ENCODE measurements around the gene TMEM72.

DNA sequence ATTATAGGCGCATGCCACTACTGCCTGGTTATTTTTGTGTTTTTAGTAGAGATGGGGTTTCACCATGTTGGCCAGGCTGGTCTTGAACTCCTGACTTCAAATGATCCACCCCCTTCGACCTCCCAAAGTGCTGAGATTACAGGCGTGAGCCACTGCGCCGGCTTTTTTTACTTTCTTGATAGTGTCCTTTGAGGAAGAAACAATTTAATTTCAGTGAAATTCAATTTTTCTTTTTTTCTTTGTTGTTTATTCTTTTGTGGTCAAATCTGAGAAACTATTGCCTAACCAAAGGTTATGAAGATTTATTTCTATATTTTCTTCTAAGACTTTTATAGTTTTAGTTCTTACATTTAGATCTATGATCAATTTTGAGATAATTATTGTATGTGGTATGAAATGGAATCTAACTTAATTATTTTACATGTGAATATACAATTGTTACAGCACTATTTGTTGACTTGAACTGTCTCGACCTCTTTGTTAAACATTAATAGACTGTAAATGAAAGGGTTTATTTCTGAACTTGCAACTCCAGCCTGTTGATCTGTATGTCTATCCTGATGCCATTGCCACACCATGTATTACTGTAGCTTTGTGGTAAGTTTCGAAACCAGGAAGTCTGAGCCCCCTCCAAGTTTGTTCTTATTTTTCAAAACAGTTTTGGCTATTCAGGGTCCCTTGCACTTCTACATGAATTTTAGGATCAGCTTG lies 28.7 kb downstream of the TMEM72 start:
- TF ChIP-seq GATA2 (IDR thresholded peaks at IDR 0.05; ENCODE audit: low read depth, low read length) (no peak), GATA3 (IDR thresholded peaks at IDR 0.05; ENCODE audit: low read depth, low read length) (no peak)

Measured in SH-SY5Y (cell line).